OCI-LY1 (cell line): ENCODE results near the gene GNG8.

Experiments
- CTCF ChIP-seq: fragments of 200-600 bp; sonication (generic), shearing (Covaris generic); IDR thresholded peaks from 2 replicates; pipeline ENCODE4 v1.5.1; 2017; ENCODE audit warnings: mild to moderate bottlenecking, antibody characterized with exemption, low read length, moderate library complexity, mixed read lengths
- EZH2 ChIP-seq: fragments of 200-600 bp; sonication (generic), shearing (Covaris generic); IDR thresholded peaks from 2 replicates; pipeline ENCODE4 v1.8.0; 2017; ENCODE audit warnings: borderline replicate concordance, mixed run types, mild to moderate bottlenecking, antibody characterized with exemption, low read length, moderate library complexity, mixed read lengths

GRCh38 chr19:46604781-46605355, 31.1 kb downstream of the GNG8 start:
- TF ChIP-seq CTCF (no peak), EZH2 (no peak)
